HG03469 (cell line): ENCODE data around the gene PROK1.

Experiments
- ATAC-seq: cut with Tn5 transposase; IDR thresholded peaks from one replicate; pipeline ENCODE4 v1.9.1; 2021; ENCODE audit warnings: mild to moderate bottlenecking, moderate library complexity, moderate number of reproducible peaks; ENCODE audit not compliant: unreplicated experiment

PROK1 gene

GRCh38 chr1:110487726-110488125, 36.8 kb downstream of the PROK1 start:
- no peak for ATAC-seq

- no peak for ATAC-seq
Observed at GRCh38 chr1:110488161-110488560, 37.2 kb downstream of the PROK1 start.

DNA sequence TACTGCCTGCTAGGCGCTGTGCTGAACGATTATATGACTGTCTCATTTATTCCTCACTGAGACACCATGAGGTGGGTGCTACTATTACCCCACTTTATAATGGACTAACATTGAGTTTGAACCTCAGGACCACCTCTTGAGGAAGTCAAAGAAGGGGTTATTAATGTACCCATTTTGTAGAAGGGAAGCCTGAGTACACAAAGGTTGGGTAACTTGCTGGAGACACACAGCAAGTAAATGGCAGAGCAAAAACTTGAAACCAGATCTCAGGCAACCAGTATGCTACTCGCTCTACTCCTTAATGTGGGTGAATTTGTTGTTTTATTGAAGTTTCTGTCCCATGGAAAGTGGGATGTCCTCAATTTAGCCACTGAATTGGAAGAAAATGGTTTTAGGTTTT, 37.9 kb downstream of the PROK1 start:
- ATAC-seq = no peak

DNA sequence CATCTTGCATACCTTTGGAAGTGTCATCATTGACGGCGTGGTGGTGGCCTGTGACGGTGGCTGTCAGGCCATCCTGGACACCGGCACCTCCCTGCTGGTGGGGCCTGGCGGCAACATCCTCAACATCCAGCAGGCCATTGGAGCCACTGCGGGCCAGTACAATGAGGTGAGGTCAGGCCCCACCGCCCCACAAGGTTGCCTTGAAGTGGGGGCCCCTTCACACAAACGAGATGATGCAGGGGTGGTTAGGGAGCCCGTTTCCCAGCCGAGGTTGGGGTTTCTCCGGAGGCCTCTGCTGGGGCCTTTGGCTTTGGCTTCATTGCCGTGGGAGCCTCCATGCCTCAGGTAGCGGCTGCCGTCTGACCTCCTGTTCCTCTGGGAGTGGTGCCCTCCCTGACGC, 38.5 kb downstream of the PROK1 start:
- no peak for ATAC-seq

DNA sequence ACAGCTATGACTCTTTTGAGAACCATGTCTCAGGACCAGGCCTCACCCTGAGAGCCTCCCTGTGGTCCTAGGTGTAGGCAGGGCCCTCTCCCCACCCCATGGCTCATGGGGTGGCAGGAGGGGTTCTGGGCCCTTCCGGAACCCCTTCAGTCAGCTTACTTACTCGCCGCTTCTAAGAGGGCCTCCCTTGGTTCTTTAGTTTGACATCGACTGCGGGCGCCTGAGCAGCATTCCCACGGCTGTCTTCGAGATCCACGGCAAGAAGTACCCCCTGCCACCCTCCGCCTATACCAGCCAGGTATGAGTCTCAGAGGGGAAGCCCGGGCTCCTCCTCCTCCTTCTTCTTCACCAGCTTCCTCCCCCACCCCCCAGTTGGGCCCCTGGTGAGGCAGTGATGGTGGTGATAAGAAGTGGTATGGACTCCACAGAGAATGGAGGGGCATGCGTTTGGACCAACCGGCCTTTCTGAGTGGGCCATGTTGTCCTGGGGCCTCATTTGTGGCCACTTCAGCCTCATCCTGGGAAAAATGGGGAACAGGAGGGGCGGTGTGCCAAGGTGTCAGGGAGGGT, 39.1 kb downstream of the PROK1 start:
- ATAC-seq = no peak

DNA sequence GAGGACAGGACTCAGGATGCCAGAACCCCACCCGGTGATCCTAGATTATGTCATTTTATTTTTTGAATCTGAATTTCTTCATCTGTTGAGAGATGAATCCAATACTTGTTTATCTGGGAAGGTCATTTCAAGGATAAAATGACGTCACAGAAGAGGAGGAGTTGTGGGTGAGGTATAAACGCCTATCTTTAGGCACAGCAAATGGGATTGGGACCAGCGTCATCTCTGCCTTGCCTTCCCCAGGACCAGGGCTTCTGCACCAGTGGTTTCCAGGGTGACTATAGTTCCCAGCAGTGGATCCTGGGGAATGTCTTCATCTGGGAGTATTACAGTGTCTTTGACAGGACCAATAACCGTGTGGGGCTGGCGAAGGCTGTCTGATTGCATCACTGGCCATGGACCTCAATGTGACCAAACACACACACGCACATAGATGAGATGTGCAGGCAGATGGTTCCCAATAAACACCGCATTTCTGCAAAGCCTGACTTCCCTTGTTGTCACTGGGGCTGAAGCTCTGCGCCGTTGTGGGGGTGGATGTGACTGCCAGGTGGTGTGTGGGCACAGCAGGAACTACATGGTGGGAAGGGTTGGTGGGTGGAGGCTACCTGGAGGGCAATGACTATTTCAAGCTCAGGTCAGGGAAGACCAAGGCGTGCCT, 40.0 kb downstream of the PROK1 start:
- no peak for ATAC-seq

- ATAC-seq = no peak
Observed at GRCh38 chr1:110492573-110492972, 41.6 kb downstream of the PROK1 start.

GRCh38 chr1:110493059-110493699, 42.2 kb downstream of the PROK1 start:
- ATAC-seq = no peak

- ATAC-seq = no peak
Observed at GRCh38 chr1:110494036-110494435, 43.1 kb downstream of the PROK1 start.

- no peak for ATAC-seq
Observed at GRCh38 chr1:110494522-110495406, 43.8 kb downstream of the PROK1 start.

DNA sequence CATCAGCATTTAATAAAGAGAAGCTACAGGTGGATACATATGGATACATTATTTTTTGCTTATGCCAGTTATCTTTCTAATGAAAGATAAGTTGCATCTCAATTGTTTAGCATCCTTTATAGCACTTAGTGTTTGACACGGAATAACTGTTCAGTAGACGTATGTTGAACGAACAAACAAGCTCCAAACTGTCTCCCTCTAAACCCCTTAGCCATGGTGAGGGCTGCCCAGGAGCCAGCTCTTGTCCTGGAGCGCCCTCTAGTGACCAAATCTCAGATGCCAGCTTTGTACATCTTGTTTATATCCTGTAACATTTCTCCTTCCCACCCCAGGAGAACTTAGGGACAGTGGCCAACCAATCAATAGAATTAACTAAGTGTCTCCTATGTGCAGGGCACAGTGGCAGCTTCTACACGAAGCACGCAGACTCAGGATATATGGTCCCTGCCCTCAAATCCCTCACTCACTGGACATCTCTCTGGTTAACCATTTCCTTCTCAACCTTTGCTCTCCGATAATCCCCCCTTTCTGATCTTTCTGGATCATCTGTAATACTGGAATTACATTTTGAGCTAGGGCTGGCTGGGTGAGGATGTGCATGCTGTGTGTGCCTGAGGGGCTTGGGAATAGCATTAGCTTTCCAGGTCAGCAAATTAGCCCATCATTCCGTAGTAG, 45.1 kb downstream of the PROK1 start:
- ATAC-seq = no peak

GRCh38 chr1:110498270-110498669, 47.3 kb downstream of the PROK1 start:
- ATAC-seq = no peak

GRCh38 chr1:110501488-110502132, 50.7 kb downstream of the PROK1 start:
- no peak for ATAC-seq

- no peak for ATAC-seq
Observed at GRCh38 chr1:110502402-110503151, 51.6 kb downstream of the PROK1 start.

- ATAC-seq = no peak
Observed at GRCh38 chr1:110503471-110503870, 52.5 kb downstream of the PROK1 start.

DNA sequence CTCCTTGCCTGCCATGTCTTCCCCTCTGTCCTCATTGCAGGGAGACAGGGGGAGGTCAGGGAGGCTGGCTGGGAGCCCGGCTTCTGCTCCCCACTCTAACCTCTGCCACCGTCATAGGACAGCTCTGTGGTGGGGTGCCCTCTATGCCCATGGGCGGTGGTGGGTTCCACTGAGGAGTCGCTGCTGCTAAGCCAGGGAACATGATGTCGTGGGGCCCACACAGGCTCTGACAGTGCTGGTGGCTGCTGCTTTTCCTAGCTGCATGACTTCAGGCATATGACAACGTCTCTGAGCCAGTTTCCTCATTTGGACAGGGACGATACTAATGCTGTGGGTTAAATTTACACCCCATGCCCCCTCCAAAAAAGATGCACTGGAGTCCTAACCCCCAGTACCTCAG, 53.3 kb downstream of the PROK1 start:
- ATAC-seq = no peak

DNA sequence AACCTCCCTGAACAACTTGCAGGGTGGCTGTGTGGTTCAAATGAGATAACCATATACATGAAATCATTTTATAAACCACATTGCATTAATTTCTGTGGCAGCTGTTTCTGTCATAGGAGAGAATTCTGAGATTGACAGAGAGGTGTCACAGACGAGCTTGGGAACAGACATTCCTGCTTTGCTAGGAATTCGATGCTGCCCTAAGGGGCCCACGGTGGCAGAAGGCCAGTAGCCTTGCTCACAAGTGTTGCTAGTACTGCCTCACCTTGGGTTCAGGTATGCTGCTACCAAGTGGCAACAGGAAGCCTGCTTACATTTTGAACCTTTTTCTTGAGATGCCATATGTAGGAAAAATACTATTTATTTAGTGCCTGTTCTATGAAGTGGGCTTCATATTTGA, 54.6 kb downstream of the PROK1 start:
- ATAC-seq = no peak

DNA sequence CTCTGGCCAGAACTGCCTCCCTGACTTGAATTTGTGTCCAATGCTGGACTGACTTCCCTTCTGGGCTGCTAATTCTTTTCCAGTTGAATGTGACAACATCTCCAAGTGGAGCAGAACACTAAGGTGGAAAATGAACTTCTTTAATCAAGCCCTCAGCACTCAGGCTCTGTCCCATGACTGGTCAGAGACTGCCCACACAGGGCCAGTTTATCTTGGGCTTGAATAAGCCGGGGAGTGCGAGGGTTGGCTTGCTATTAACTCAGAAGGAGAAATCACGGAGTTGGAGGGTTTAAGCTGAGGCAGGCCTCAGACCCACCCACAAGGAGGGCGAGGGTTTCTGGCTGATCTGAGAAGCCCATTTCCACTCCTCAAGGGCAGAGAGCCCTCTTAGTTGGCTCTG, 55.6 kb downstream of the PROK1 start:
- no peak for ATAC-seq
